VCaP (cell line): Measurements from ENCODE around the gene CCDC40.

Source experiments
- H3K27ac ChIP-seq: fragments of 450-650 bp; 2 replicates; pipeline ENCODE4 v1.5.1; 2017
- TF ChIP-seq, protein P1 (sequence below): fragments of 450-650 bp; conservative IDR thresholded peaks from 2 replicates; pipeline ENCODE4 v1.5.1; 2017; ENCODE audit warnings: mild to moderate bottlenecking, moderate library complexity

The CCDC40 gene

DNA sequence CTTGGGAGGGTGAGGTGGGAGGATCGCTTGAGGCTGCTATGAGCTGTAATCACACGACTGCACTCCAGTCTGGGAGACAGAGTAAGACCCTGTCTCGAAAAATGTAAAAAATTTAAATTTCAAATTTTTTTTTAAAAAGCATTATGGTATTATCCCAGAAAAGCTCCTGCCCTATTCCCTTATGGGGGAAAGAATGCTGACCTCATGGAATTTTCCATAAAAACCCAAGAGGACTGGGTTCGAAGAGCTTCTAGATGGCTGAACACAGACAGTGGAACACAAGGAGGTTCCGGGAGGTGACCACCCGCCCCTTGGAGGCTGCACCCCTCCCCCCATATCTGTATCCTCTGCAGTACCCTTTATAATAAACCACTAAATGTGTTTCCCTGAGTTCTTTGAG, 106.5 kb downstream of the CCDC40 start:
- H3K27ac ChIP-seq: peak overlapping the region; percentile 25; the same call in 1 of the 2 replicates
- TF ChIP-seq, protein P1, sequence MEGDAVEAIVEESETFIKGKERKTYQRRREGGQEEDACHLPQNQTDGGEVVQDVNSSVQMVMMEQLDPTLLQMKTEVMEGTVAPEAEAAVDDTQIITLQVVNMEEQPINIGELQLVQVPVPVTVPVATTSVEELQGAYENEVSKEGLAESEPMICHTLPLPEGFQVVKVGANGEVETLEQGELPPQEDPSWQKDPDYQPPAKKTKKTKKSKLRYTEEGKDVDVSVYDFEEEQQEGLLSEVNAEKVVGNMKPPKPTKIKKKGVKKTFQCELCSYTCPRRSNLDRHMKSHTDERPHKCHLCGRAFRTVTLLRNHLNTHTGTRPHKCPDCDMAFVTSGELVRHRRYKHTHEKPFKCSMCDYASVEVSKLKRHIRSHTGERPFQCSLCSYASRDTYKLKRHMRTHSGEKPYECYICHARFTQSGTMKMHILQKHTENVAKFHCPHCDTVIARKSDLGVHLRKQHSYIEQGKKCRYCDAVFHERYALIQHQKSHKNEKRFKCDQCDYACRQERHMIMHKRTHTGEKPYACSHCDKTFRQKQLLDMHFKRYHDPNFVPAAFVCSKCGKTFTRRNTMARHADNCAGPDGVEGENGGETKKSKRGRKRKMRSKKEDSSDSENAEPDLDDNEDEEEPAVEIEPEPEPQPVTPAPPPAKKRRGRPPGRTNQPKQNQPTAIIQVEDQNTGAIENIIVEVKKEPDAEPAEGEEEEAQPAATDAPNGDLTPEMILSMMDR: no peak

GRCh38 chr17:80145076-80146075, 108.9 kb downstream of the CCDC40 start:
- TF ChIP-seq, protein P1: no peak
- H3K27ac ChIP-seq: peak overlapping the region; percentile 97

GRCh38 chr17:80146121-80147034, 109.9 kb downstream of the CCDC40 start:
- TF ChIP-seq, protein P1: no peak
- H3K27ac ChIP-seq: peak overlapping the region; percentile 97

DNA sequence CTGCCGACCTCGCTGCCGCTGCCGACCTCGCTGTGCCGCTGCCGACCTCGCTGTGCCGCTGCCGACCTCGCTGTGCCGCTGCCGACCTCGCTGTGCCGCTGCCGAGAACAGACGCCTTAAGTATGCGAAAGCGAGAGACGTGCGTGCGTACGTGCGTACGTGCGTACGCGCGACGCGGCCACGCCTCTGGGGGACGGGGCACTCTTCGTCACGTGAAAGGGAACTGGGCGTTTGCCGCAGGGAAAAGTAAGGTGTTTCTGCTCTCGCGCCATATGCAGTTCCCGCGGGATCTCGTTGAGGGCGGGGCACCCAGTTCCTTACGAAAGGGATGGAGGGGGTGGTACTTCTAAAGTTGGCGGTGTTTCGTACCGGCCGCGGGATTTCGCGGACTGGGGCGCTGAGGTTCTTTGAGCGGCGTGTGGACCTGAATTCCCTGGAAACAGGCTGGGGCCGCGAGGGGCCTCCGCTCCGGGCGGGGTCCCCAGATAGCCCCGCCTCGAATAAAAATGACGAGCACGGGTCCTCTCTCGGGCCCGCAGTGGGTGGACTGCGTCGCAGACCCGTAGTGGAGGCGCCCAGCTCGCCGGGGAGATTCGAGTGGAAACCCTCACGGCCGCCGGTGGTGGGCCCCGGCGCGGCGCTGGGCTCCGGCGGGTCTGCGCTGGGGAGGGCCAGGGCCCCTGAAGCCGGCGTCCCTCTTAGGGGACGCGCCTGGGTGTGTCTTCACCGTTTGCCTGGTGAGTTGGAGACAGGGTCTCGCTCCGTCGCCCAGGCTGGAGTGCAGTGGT, 110.8 kb downstream of the CCDC40 start, which contains the start of gene EIF4A3:
EIF4A3 (minus strand) TSS at position 94 of the 788 bp plus-strand sequence. CDS start 167 bp downstream, outside the sequence.
- peak within 1 kb of the TSS; percentile 97 for H3K27ac ChIP-seq
- TF ChIP-seq, protein P1: no peak
